Measurements from ENCODE around the gene PDLIM5. TPM values are rescaled to one million over a fixed set of nuclear protein-coding genes. Genes with fewer than 3 reads are reported as not detected.
"Not testable (repeated sequence)": the region's sequence is repeated elsewhere in the genome, so short reads cannot be mapped to it uniquely, and the experiment has no call there.

PDLIM5 gene
- total RNA-seq, 4 donors from 2014 or later = 90.5 to 148 (median 115) TPM

GRCh38 chr4:94466371-94466770, 14.6 kb downstream of the PDLIM5 start:
- no peaks in the 10 kb centered on the region for H3K27me3 ChIP-seq
- no peak for TF ChIP-seq EP300 (IDR thresholded peaks at IDR 0.05)
- no peak for TF ChIP-seq POLR2AphosphoS5 (IDR thresholded peaks at IDR 0.05)
- no peak for TF ChIP-seq CTCF (IDR thresholded peaks at IDR 0.05)
- no peak for TF ChIP-seq POLR2A (IDR thresholded peaks at IDR 0.05)

GRCh38 chr4:94466923-94467322, 15.2 kb downstream of the PDLIM5 start:
- Histone ChIP-seq H3K4me1 (peaks cover 13% of the 10 kb centered on the region), H3K27ac (no peak overlapping the region), H3K9me3 (no peaks in the 10 kb centered on the region), H3K36me3 (no peaks in the 10 kb centered on the region), H3K4me3 (no peak overlapping the region), H3K27me3 (no peaks in the 10 kb centered on the region)
- WGBS = 90% methylated on average over 2 of the region's 2 CpGs
- DNase-seq (ENCODE audit: low spot score in 2 of 2) = no peak
- TF ChIP-seq CTCF (IDR thresholded peaks at IDR 0.05) = no peak
- TF ChIP-seq POLR2AphosphoS5 (IDR thresholded peaks at IDR 0.05) = no peak
- TF ChIP-seq POLR2A (IDR thresholded peaks at IDR 0.05) = no peak
- TF ChIP-seq EP300 (IDR thresholded peaks at IDR 0.05) = no peak

More at GRCh38 chr4:94466371-94466770, 14.6 kb downstream of the PDLIM5 start:
- H3K4me1 ChIP-seq = peaks cover 13% of the 10 kb centered on the region
- H3K36me3 ChIP-seq = no peaks in the 10 kb centered on the region
- H3K27ac ChIP-seq = no peak overlapping the region
- no peak for DNase-seq (ENCODE audit: low spot score in 2 of 2)
- no peak overlapping the region for H3K4me3 ChIP-seq
- no peaks in the 10 kb centered on the region for H3K9me3 ChIP-seq

- no peak overlapping the region for H3K27ac ChIP-seq
- WGBS = 67% methylated on average over 4 of the region's 4 CpGs
- TF ChIP-seq POLR2A (IDR thresholded peaks at IDR 0.05) (no peak), POLR2AphosphoS5 (IDR thresholded peaks at IDR 0.05) (no peak), CTCF (IDR thresholded peaks at IDR 0.05) (no peak), EP300 (IDR thresholded peaks at IDR 0.05) (no peak)
- no peak overlapping the region for H3K4me3 ChIP-seq
- peaks cover 16% of the 10 kb centered on the region for H3K4me1 ChIP-seq
- no peaks in the 10 kb centered on the region for H3K36me3 ChIP-seq
- no peaks in the 10 kb centered on the region for H3K27me3 ChIP-seq
- DNase-seq (ENCODE audit: low spot score in 2 of 2) = no peak
- H3K9me3 ChIP-seq = no peaks in the 10 kb centered on the region
These were observed 16.5 kb downstream of the PDLIM5 start for GRCh38 chr4:94468093-94468769.

DNA sequence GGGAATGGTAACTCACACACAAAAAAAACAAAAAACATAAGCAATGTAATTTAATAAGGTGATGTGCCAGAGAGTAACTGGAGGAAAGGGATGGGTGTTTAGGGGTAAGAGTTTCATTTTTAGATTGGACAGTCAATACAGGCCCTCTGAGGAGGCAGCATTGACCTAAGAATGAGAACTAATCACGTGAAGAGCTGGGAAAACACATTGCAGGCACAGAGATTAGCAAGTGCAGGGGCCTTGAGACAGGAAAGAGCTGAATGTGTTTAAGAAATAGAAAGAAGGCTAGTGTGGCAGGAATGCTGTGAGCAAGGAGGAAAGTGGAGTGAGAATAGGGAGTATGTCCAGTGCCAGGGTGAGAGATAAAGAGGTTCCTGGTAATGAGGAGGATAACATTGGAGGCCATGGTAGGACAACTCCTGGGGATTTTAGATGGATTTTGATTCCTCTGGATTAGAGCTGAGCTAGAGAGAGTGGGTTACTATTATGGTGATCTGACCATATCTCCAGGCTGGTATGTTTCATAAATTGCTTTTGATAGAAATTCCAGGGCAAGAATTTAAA, 17.6 kb downstream of the PDLIM5 start:
- peaks cover 12% of the 10 kb centered on the region for H3K4me1 ChIP-seq
- 78% methylated on average over 1 of the region's 1 CpG for WGBS
- H3K27ac ChIP-seq = no peak overlapping the region
- no peak overlapping the region for H3K4me3 ChIP-seq
- no peaks in the 10 kb centered on the region for H3K27me3 ChIP-seq
- no peak for DNase-seq (ENCODE audit: low spot score in 2 of 2)
- H3K36me3 ChIP-seq = no peaks in the 10 kb centered on the region
- H3K9me3 ChIP-seq = no peaks in the 10 kb centered on the region
- TF ChIP-seq POLR2A (IDR thresholded peaks at IDR 0.05) (no peak), CTCF (IDR thresholded peaks at IDR 0.05) (no peak), EP300 (IDR thresholded peaks at IDR 0.05) (no peak), POLR2AphosphoS5 (IDR thresholded peaks at IDR 0.05) (no peak)

- WGBS = 94% methylated on average over 4 of the region's 4 CpGs
- Histone ChIP-seq H3K4me1 (peaks cover 11% of the 10 kb centered on the region), H3K27ac (no peak overlapping the region), H3K27me3 (no peaks in the 10 kb centered on the region), H3K9me3 (no peaks in the 10 kb centered on the region), H3K36me3 (no peaks in the 10 kb centered on the region), H3K4me3 (no peak overlapping the region)
- no peak for DNase-seq (ENCODE audit: low spot score in 2 of 2)
- TF ChIP-seq CTCF (IDR thresholded peaks at IDR 0.05) (no peak), POLR2A (IDR thresholded peaks at IDR 0.05) (no peak), POLR2AphosphoS5 (IDR thresholded peaks at IDR 0.05) (no peak), EP300 (IDR thresholded peaks at IDR 0.05) (no peak)
These were observed 18.4 kb downstream of the PDLIM5 start for GRCh38 chr4:94470132-94470531.

DNA sequence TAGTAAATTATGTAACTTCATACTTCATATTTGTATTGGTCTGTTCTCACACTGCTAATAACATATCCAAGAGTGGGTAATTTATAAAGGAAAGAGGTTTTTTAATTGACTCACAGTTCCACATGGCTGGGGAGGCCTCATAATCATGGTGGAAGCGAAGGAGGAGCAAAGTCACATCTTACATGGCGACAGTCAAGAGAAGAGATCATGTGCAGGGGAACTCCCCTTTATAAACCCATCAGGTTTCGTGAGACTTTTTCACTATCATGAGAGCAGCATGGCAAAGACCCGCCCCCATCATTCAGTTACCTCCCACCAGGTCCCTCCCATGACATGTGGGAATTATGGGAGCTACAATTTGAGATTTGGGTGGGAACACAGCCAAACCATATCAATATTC, 19.0 kb downstream of the PDLIM5 start:
- H3K27ac ChIP-seq; DNase-seq (ENCODE audit: low spot score in 2 of 2); H3K4me3 ChIP-seq; H3K9me3 ChIP-seq; H3K27me3 ChIP-seq; H3K36me3 ChIP-seq: not testable (repeated sequence)
- H3K4me1 ChIP-seq = peaks cover 13% of the 10 kb centered on the region
- WGBS = 91% methylated on average over 4 of the region's 4 CpGs

Measured in suprapubic skin (tissue), 4 donors.